GM20000 (cell line): ENCODE data around the gene SEC24C.

Experiments used
- DNase-seq: peaks from one replicate; pipeline ENCODE4 v3.0.0; 2012; ENCODE audit warnings: low spot score
- TF ChIP-seq, protein P1 (sequence below): IDR thresholded peaks from 2 replicates; pipeline ENCODE4 v1.5.1; 2012; ENCODE audit warnings: mild to moderate bottlenecking, control low read depth; ENCODE audit errors: extremely low read depth, missing control alignments

Gene SEC24C

DNA sequence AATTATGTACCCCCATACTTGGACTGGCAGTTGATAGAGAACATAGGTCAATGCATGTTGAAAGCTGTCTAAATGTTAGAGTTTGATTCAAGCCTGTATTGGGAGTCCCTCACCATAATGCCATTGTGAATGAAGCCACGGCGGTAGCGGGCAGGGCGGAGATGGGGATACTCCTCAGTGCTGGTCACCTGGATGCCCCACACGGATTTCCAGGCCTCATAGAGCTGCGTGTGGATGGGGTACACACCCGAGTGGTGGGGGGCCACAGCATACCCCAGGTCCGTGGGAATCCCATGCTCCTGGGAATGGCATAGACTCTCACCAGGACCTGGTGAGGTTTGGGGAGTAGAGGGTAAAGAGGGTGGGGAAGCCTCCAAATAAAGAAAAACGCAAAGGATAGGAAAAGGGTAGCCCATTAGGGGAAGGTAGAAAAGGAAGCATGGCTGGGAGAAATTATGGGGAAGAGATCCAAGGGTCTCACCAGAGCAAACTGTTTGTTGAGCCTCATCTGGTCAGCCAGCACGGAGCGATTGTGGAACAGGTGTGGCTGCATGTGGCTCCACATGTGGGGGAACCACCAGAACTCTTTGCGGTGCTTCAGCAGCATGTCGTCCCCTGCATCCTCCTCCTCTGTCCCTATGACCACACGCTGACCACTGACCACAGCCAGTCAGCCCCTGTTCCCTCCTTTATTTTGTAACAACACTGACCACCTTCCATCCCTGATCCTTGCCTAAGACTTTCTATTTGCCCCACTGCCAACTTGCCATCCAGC lies 62.2 kb downstream of the SEC24C start:
- DNase-seq, result no peak
- TF ChIP-seq, protein P1, sequence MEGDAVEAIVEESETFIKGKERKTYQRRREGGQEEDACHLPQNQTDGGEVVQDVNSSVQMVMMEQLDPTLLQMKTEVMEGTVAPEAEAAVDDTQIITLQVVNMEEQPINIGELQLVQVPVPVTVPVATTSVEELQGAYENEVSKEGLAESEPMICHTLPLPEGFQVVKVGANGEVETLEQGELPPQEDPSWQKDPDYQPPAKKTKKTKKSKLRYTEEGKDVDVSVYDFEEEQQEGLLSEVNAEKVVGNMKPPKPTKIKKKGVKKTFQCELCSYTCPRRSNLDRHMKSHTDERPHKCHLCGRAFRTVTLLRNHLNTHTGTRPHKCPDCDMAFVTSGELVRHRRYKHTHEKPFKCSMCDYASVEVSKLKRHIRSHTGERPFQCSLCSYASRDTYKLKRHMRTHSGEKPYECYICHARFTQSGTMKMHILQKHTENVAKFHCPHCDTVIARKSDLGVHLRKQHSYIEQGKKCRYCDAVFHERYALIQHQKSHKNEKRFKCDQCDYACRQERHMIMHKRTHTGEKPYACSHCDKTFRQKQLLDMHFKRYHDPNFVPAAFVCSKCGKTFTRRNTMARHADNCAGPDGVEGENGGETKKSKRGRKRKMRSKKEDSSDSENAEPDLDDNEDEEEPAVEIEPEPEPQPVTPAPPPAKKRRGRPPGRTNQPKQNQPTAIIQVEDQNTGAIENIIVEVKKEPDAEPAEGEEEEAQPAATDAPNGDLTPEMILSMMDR, result no peak

DNA sequence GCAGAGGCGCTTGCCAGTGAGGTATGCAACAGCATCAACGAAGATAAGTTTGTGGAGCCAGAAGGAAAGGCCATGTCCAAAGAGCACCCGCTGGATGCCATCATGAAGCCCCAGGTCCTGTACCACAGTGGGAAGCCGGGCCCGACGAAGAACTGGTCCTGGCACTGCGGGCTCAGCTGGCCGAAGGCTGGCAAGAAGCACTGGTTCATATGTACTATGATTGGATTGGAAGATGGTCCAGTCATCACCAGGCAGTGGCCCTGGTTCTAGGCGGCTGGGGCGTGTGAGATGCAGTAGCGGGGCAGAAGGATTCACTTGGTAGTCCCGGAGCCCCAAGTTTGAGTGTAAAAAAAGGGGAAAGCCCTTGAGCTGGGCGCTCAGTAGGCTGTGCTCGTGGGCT lies 63.3 kb downstream of the SEC24C start:
- TF ChIP-seq, protein P1, result no peak
- DNase-seq, result no peak

DNA sequence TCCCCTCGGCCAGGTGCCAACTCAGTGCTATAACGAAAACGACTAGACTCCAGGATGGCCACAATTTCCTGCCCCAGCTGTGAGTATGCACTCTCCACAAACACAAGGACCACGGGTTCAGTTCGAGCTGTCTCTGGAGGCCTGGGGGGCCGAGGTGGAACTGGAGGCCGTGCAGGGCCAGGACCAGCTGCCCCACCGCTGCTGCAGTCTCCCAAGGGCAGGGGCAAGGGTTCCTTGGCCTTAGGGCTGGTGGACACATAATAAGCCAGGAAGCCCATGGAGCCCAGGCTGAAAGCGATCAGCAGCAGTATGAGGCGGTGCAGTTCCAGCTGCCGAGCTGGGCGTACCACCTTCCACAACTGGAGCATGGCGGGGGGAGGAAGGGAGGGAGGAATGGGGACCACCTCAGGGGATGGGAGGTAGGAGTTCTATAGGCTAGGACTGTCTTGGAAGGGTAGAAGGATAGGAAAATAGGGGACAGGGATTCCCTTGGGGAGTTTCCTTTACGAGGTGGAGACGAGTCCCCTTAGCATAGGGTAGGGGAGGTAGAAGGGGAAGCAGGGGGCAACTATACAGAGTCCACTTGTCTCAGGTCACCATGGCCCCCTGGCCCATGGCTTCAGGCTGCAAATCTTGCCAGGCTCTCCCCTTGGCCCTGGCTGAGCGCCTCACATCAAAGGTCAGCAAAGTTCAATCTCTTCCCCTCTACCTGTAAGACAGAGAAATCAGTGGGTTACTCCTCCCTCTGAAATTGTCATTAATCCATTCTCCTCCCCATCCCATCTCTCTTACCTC lies 64.0 kb downstream of the SEC24C start:
- DNase-seq, result no peak
- TF ChIP-seq, protein P1, result no peak

DNA sequence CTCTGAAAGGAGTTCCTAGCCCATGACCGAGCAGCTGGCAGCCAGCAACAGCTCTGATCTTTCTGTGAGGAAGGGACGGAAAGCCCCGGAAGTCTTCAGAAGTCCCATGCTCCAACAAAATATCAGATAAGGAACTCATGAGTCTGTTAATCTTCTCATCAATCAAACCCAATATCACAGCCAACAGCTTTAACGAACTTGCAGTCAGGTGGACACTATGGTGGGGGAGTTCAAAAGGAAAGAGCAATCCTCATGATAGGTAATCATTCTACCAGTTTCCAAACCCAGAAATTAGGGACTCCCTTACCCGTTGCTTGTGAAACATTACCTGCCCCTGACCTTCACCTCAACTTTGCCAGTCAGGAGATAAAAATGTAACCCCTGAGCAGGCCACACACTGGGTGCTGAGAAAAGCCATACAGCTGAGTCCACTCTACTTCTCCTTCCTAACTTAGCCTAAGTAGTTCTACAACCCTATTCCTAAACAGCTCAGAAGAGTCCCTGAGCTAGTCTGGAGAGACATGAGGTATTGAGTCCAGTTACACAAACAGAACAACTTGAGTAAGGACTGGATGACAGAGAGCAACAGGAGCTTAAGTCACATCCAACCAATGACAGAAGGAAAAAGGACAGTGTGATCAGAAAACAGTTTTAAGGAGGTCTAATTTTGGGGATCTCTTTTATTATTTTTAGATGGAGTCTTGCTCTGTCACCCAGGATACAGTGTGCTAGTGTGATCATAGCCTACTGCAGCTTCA lies 65.1 kb downstream of the SEC24C start:
- DNase-seq, result no peak
- TF ChIP-seq, protein P1, result no peak

DNA sequence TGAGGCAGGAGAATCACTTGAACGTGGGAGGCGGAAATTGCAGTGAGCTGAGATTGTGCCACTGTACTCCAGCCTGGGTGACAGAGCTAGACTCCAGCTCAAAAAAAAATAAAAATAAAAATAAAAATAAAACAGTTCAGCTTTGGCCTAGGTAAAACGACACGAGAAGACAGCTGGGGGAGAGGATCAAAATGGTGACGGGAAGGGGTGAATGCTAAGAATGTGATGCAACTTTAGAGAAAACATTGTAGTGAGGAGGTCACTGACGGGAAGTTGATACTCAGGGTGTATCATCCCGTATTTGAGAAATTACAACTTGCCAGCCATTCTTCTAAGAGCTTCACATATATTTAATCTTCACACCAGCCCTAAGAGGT lies 66.2 kb downstream of the SEC24C start:
- no peak for DNase-seq

DNA sequence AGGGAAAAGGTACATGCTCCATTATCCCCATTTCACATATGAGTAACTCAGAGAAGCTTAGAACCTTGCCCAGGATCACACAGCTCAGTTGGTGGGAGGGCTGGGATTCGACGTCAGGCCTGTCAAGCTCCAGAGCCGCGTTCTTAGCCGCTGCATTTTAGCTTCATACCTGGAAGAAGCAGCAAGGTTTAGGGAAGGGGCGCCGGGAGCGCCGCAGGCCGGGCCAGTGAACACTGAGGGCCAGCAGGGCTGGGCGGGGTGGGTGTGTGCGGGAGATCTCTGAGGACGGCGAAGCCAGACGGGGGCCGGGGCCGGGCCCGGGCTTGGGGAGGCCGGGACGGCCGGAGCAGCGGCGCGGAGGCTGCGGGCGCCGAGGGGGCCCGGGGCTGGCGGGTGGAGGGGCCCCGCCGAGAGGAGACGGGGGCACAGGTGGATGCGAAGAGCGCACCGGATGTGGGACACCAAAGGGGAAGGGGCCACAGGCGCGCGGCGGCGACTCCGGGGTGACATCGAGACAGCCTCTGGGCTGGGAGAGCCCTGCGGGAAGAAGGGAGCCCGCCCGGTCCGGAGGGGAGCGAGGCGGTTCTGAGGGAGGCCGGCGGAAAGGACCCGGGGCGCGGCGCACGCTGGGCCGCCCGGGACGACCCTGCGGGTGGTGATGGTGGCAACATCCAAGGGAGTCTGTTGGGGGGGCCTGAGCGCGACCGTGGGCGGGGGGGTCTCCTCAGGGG lies 66.7 kb downstream of the SEC24C start:
- TF ChIP-seq, protein P1, result no peak
- DNase-seq, result no peak

More for the DNA sequence above, 66.2 kb downstream of the SEC24C start:
- TF ChIP-seq, protein P1, result no peak
